Cardiac muscle cell (in vitro differentiated cells and primary cell): ENCODE measurements around the gene SUSD5. TPM values are rescaled to one million over a fixed set of nuclear protein-coding genes. Genes with fewer than 3 reads are reported as not detected.
"Not testable (repeated sequence)": the region's sequence is repeated elsewhere in the genome, so short reads cannot be mapped to it uniquely, and the experiment has no call there.

Experiments
- DNase-seq, 2 donors: peaks; one replicate each; pipeline versions ENCODE4 v3.0.0 to v3.0.0-alpha.2; 2010 to 2017; ENCODE audit warnings: low read depth in 1 of 2, low spot score in 1 of 2
- H3K27ac ChIP-seq: fragments of 200-600 bp; sonication (generic); 2 replicates; pipeline ENCODE4 v1.5.1; 2016
- H3K27me3 ChIP-seq: fragments of 200-600 bp; sonication (generic); 2 replicates; pipeline ENCODE4 v1.6.0; 2016; ENCODE audit warnings: control low read depth
- H3K36me3 ChIP-seq: fragments of 200-600 bp; sonication (generic); 2 replicates; pipeline ENCODE4 v1.5.1; 2016; ENCODE audit warnings: control low read depth
- H3K4me1 ChIP-seq: fragments of 200-600 bp; sonication (generic); 2 replicates; pipeline ENCODE4 v1.8.1; 2017; ENCODE audit warnings: low read depth, mild to moderate bottlenecking, mixed run types
- H3K4me3 ChIP-seq: fragments of 200-600 bp; sonication (generic); 2 replicates; pipeline ENCODE4 v1.5.1; 2016; ENCODE audit warnings: mild to moderate bottlenecking
- H3K9me3 ChIP-seq: fragments of 200-600 bp; sonication (generic); 2 replicates; pipeline ENCODE4 v1.5.1; 2017; ENCODE audit warnings: low read depth, mild to moderate bottlenecking, control low read depth
- polyA plus RNA-seq: library from polyadenylated mRNA; unstranded; fragments of >200 nt; fragmentation: Nextera tagmentation; extraction: Ambion mirVana; gene quantifications from 2 replicates; pipeline ENCODE4 v1.2.1, GENCODE V29; 2016
- total RNA-seq: library from RNA; depleted of rRNA; stranded (reverse); fragments of >200 nt; gene quantifications from 2 replicates; pipeline ENCODE4 v1.2.3, GENCODE V29; 2016
- TF ChIP-seq, protein P1 (sequence below): IDR thresholded peaks from 2 replicates; pipeline ENCODE4 v1.5.1; 2012; ENCODE audit warnings: low read depth, mild to moderate bottlenecking, low read length

Gene SUSD5
- total and polyA plus RNA-seq, 2 experiments from 2014 or later, result 4.3 to 11.0 TPM

DNA sequence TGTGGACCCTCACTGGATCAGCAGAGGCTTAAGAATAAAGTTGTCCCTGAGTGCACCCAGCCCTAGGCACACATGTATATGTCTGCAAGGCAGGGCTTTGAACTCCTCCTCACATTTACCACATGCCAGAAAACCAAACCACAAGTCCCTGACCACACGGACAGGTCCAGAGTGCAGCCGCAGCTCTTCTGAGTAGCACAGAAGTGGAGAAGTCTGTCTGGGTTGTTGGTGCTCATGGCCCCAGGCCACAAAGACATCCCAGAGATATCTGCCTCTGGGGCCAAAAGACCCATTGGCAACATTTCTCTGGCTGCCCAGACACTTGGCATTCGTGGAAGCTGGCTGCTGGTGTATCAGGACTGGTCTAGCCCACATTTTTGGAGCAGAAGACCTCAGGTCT is 17.4 kb downstream of the SUSD5 start:
- Histone ChIP-seq H3K27ac (no peak overlapping the region), H3K27me3 (no peaks in the 10 kb centered on the region), H3K36me3 (no peaks in the 10 kb centered on the region), H3K4me3 (no peak overlapping the region), H3K9me3 (no peaks in the 10 kb centered on the region), H3K4me1 (peaks cover 5% of the 10 kb centered on the region)
- TF ChIP-seq, protein P1, sequence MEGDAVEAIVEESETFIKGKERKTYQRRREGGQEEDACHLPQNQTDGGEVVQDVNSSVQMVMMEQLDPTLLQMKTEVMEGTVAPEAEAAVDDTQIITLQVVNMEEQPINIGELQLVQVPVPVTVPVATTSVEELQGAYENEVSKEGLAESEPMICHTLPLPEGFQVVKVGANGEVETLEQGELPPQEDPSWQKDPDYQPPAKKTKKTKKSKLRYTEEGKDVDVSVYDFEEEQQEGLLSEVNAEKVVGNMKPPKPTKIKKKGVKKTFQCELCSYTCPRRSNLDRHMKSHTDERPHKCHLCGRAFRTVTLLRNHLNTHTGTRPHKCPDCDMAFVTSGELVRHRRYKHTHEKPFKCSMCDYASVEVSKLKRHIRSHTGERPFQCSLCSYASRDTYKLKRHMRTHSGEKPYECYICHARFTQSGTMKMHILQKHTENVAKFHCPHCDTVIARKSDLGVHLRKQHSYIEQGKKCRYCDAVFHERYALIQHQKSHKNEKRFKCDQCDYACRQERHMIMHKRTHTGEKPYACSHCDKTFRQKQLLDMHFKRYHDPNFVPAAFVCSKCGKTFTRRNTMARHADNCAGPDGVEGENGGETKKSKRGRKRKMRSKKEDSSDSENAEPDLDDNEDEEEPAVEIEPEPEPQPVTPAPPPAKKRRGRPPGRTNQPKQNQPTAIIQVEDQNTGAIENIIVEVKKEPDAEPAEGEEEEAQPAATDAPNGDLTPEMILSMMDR, result no peak
- DNase-seq, result no peak

DNA sequence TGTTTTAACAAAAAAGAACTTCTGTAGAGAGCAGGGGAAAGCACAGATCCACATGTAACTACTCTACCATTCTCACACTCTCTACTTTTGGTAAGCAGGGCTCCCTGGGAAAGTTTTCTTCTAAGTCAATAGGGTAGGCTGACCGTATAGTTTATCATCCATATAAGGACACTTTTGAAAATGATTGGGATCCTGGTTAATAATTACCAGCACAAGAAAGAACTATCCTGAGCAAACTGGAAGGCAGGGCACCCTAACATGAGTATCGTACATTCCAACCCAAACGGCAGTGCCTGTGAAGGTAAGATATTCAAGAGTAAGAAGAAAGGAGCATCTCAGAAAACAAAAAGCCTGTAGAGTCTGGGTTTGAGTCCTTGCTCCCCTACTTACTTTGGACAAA is 22.1 kb downstream of the SUSD5 start:
- H3K4me3 ChIP-seq, result no peak overlapping the region
- H3K36me3 ChIP-seq, result no peaks in the 10 kb centered on the region
- H3K27ac ChIP-seq, result no peak overlapping the region
- no peak for DNase-seq
- TF ChIP-seq, protein P1, result no peak
- no peaks in the 10 kb centered on the region for H3K27me3 ChIP-seq
- no peaks in the 10 kb centered on the region for H3K9me3 ChIP-seq
- no peaks in the 10 kb centered on the region for H3K4me1 ChIP-seq

DNA sequence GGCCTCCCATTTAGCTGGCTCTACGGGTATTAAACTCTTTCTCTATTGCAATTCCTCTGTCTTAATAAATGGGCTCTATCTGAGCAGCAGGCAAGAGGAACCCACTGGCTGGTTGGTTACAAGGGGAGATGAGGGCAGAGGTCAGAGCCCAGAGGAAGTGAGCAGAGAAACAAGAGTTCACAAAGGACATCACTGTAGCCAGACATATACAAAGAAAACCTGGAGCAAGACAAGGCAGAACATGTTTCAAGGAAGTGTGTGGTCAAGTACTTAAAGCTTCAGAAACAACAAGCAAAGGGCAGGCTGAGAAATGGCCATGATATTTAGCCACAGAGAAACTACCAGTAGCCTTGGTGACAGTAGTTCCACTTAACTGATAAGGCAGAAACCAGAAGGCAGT is 24.3 kb downstream of the SUSD5 start:
- Histone ChIP-seq H3K27ac (no peak overlapping the region), H3K4me3 (no peak overlapping the region), H3K4me1 (no peaks in the 10 kb centered on the region), H3K36me3 (no peaks in the 10 kb centered on the region), H3K9me3 (no peaks in the 10 kb centered on the region), H3K27me3 (no peaks in the 10 kb centered on the region)
- no peak for DNase-seq
- TF ChIP-seq, protein P1, result no peak

DNA sequence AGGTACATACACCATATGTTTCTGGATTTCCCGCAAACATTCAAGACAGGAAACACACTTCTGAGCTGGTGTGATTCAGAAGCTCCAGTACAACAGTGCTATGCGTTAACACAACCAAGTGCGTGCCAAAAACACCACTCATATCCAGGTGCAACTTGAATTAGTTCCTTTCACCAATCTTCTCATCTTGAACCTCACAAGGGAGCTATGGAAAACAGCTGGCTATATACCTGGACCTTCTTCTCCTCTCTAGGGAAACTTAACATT is 31.3 kb downstream of the SUSD5 start:
- Histone ChIP-seq H3K27me3 (no peaks in the 10 kb centered on the region), H3K9me3 (no peaks in the 10 kb centered on the region), H3K4me1 (no peaks in the 10 kb centered on the region), H3K27ac (no peak overlapping the region), H3K4me3 (no peak overlapping the region), H3K36me3 (no peaks in the 10 kb centered on the region)
- TF ChIP-seq, protein P1, result no peak
- peak in 1 of 2 donors; percentile 6 for DNase-seq

DNA sequence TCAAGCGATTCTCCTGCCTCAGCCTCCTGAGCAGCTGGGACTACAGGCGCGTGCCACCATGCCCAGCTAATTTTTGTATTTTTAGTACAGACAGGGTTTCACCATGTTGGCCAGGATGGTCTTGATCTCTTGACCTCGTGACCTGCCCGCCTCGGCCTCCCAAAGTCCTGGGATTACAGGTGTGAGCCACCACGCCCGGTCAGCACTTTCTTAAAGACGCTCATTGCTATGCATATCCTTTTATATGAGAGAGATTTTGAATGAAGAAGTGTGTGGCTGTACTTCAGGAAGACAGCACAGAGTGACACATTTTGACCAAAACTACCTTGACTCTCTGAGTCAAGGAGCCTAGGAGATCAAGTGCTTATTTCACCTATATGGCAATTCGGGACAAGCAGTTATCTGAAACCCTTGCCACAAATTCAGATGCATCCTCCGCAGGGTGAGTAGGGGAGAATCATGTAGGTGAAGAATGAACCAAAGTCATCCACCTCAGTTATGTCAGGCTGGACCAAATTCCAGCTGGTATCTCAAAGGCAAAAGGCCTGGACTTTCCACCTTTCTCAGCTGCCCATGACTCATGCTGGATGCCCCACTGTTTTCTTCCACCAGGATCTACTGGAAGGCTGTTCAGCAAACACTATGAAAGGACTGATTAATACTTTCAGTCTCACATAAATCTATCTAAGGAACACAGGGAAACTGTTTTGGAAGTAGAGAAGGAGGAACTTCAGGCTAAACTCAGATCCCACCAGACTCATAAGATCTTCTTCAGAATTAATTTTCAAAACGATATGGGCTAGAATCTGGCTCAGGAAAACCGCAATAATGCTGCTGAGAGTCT is 31.9 kb downstream of the SUSD5 start:
- Histone ChIP-seq H3K36me3 (no peaks in the 10 kb centered on the region), H3K27me3 (no peaks in the 10 kb centered on the region), H3K27ac (no peak overlapping the region), H3K4me1 (no peaks in the 10 kb centered on the region), H3K9me3 (no peaks in the 10 kb centered on the region), H3K4me3 (no peak overlapping the region)
- TF ChIP-seq, protein P1, result no peak
- peak in 1 of 2 donors; percentile 6 for DNase-seq

DNA sequence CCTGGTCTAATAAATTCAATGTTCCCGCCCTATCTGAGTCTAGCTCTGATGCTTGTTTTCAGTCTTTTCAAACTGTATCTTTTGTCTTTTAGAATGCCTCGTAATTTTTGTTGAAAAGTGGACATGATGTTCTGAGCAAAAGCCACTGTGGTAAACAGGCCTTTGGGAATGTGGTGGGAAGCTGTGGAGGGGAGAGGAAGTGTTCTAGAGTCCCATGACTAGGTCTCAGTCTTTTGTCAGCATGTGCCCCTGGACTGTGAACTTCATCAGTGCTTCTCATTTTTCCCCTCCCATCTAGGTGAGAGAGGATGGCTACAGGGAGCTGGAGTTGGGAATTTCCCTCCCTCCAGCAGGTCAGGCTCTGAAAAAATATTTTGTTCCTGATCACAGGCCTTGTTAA is 33.7 kb downstream of the SUSD5 start:
- no peak overlapping the region for H3K4me3 ChIP-seq
- H3K9me3 ChIP-seq, result peaks cover under 1% of the 10 kb centered on the region
- DNase-seq, result no peak
- no peak overlapping the region for H3K27ac ChIP-seq
- H3K27me3 ChIP-seq, result no peaks in the 10 kb centered on the region
- H3K4me1 ChIP-seq, result no peaks in the 10 kb centered on the region
- H3K36me3 ChIP-seq, result no peaks in the 10 kb centered on the region
- TF ChIP-seq, protein P1, result no peak

DNA sequence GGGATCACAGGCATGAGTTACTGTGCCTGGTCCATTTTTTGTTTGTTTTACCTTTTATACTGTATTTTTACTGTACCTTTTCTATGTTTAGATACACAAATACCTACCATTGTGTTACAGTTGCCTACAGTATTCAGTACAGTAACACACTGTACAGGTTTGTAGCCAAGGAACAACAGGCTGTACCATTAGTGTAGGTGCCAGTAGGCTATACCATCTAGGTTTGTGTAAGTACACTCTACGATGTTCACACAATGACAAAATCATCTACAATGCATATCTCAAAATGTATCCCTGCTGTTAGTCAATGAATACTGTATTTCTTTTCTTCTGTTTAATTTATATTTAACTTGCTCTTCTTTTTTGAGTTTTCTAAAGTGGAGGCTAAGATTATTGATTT is 37.0 kb downstream of the SUSD5 start:
- not testable (repeated sequence) for H3K27ac ChIP-seq, H3K27me3 ChIP-seq, H3K9me3 ChIP-seq, H3K4me1 ChIP-seq, H3K4me3 ChIP-seq, H3K36me3 ChIP-seq, DNase-seq
